Mucosa of stomach (tissue), 1 donor: ENCODE data around the gene ST6GALNAC4.

Experiments used
- H3K27me3 ChIP-seq: one replicate; pipeline ENCODE4 v1.7.0; 2013; ENCODE audit warnings: mild to moderate bottlenecking, low read length; ENCODE audit not compliant: control insufficient read depth, insufficient read depth
- H3K36me3 ChIP-seq: one replicate; pipeline ENCODE4 v1.7.0; 2013; ENCODE audit warnings: low read length; ENCODE audit not compliant: control insufficient read depth, insufficient read depth
- H3K4me1 ChIP-seq: one replicate; pipeline ENCODE4 v1.7.0; 2013; ENCODE audit warnings: mild to moderate bottlenecking, low read length; ENCODE audit not compliant: control insufficient read depth, insufficient read depth
- H3K4me3 ChIP-seq: one replicate; pipeline ENCODE4 v1.7.0; 2013; ENCODE audit warnings: low read length
- H3K9ac ChIP-seq: one replicate; pipeline ENCODE4 v1.7.0; 2013; ENCODE audit warnings: mild to moderate bottlenecking, low read length, moderate library complexity
- H3K9me3 ChIP-seq: one replicate; pipeline ENCODE4 v1.7.0; 2013; ENCODE audit warnings: mild to moderate bottlenecking, low read length, moderate library complexity; ENCODE audit not compliant: control insufficient read depth
- donor health status: Pancreatic carcinoma.

ST6GALNAC4 gene

DNA sequence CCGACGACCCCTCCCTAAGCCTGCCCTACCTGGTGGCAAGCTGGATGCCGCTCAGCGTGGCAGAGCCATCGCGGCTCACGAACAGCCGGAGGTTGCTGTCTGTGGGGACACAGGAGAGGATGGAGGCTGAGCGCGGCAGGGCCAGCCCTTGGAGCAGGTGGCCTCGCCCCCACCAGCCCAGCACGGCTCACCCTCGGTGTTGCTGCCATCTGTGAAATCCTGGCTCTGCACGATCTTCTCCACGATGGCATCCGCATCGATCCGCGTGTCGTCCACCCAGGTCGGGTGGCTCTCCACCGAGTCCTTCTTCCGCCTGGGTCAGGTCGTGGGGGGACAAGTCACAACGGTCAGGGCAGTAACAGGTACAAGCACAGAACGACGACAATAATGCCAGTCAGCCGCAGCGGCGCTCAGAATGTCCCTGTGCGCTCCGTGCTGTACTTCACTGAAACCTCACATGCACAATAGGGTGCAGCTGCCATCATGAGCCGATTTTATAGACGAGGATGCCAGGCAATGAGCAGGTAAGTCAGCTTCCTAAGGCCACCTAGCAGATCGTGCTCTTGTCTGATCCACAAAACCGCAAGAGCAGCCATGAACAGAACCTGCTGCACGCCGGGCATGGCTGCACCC is 27.9 kb upstream of the ST6GALNAC4 start:
- no peaks in the 10 kb centered on the region for H3K9me3 ChIP-seq
- peaks cover 6% of the 10 kb centered on the region for H3K4me1 ChIP-seq
- H3K9ac ChIP-seq: no peak overlapping the region
- no peak overlapping the region for H3K4me3 ChIP-seq
- peaks cover 42% of the 10 kb centered on the region for H3K36me3 ChIP-seq
- H3K27me3 ChIP-seq: no peaks in the 10 kb centered on the region

DNA sequence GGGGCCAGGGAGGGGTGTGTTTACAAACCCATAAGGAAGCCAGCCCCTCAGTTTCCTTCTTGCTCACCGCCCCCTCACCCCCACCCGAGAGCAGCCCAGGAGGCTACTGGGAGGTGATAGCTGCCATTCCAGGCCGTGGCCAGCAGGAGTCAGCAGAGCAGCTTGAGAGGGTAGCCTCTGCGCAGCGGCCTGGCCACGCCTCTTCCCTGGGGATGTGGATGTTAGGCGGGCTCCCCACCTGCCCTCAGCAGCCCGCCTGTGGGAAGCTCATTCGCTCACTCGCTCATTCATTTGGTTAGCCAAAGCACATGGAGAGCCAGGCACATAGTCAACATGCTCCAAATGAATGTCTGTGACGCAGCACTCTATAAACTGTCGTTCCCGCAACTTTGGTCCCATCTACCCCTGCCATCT is 26.9 kb upstream of the ST6GALNAC4 start:
- no peak overlapping the region for H3K4me3 ChIP-seq
- H3K27me3 ChIP-seq: no peaks in the 10 kb centered on the region
- H3K9ac ChIP-seq: no peak overlapping the region
- H3K9me3 ChIP-seq: no peaks in the 10 kb centered on the region
- H3K4me1 ChIP-seq: peaks cover 6% of the 10 kb centered on the region
- peaks cover 42% of the 10 kb centered on the region for H3K36me3 ChIP-seq

DNA sequence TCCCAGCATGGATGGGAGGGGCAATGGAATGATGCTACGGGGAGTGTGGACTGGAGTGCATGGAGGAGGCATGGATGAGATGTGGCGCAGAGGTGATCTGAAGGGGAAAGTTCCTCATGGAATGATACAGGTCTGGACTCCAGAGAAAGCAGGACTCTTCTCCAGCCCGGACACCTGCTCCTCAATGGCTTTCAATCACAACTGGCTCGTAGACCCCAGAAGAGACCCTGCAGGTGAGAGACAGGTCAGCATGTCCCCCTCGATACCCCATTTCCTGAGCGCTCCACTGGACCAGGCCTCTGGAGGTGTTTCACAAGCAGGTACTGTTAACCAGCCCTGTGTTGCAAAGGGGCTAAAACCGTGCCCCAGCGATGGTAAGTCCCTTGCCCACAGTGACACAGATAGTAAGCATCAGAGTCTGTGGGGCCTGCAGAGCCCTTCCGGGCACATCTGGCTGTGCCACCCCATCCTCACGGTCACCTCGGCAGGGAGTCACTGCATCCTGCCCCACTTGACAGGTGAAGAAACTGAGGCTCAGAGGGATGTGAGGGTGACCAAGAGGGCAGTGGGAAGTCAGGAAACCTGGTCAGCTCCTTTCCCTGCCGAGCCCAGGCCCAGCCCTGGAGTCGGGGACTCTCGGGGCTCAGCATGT is 26.3 kb upstream of the ST6GALNAC4 start:
- no peak overlapping the region for H3K4me3 ChIP-seq
- H3K9me3 ChIP-seq: no peaks in the 10 kb centered on the region
- H3K4me1 ChIP-seq: peaks cover 6% of the 10 kb centered on the region
- H3K27me3 ChIP-seq: no peaks in the 10 kb centered on the region
- peaks cover 36% of the 10 kb centered on the region for H3K36me3 ChIP-seq
- no peak overlapping the region for H3K9ac ChIP-seq

DNA sequence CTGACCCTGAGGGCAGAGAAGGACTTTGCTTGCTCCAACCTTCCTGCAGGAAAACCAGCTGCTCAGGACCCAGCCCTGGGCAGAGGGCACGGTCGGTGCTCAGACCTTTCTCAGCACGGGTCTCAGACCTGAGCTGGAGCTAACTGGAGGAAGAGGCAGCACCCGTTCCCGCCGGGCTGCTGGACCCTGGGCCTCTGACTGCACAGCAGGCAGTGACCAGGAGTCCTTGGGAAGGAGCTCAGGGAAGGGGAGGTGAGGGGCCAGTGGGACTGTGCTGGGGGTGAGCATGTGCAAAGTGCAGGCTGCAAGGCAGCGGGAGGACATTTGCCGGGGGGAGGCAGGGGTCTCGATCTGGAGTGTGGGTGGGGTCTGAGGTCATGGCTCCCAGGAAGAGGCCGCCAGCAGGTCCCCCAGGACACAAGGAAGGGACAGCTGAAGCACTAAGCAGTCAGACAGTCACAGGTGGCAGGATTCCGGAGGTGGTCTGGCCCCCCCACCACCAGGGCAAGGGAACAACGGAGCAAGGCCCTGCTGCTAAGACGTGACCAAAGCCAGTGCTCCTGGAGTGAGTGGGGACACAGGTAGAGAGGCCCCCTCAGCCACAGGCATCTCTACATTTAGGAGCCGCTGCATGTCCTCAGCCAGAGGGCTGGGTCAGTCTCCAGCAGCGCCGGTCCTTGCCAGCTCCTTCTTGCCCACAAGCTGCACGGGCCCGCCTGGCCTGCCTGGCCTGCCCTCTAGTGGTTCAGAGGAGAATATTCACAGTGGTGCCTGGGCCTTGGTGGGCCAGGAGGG is 25.6 kb upstream of the ST6GALNAC4 start:
- no peaks in the 10 kb centered on the region for H3K9me3 ChIP-seq
- no peaks in the 10 kb centered on the region for H3K27me3 ChIP-seq
- H3K4me1 ChIP-seq: peaks cover 6% of the 10 kb centered on the region
- no peak overlapping the region for H3K9ac ChIP-seq
- peaks cover 31% of the 10 kb centered on the region for H3K36me3 ChIP-seq
- no peak overlapping the region for H3K4me3 ChIP-seq

DNA sequence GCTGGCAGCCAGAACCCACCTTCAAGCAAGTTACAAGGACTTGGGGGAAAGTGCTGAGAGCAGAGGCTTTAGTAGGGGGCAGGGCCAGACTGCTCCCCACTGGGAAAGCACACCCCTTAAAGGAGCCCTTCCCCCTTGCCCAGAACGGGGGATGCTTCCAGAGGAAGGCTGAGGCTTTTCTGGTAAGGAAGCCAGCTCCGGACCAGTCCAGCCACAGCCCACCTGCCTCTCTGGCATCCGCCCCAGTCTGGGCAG is 25.0 kb upstream of the ST6GALNAC4 start:
- no peaks in the 10 kb centered on the region for H3K9me3 ChIP-seq
- no peak overlapping the region for H3K9ac ChIP-seq
- no peak overlapping the region for H3K4me3 ChIP-seq
- H3K27me3 ChIP-seq: no peaks in the 10 kb centered on the region
- peaks cover 29% of the 10 kb centered on the region for H3K36me3 ChIP-seq
- peaks cover 10% of the 10 kb centered on the region for H3K4me1 ChIP-seq

DNA sequence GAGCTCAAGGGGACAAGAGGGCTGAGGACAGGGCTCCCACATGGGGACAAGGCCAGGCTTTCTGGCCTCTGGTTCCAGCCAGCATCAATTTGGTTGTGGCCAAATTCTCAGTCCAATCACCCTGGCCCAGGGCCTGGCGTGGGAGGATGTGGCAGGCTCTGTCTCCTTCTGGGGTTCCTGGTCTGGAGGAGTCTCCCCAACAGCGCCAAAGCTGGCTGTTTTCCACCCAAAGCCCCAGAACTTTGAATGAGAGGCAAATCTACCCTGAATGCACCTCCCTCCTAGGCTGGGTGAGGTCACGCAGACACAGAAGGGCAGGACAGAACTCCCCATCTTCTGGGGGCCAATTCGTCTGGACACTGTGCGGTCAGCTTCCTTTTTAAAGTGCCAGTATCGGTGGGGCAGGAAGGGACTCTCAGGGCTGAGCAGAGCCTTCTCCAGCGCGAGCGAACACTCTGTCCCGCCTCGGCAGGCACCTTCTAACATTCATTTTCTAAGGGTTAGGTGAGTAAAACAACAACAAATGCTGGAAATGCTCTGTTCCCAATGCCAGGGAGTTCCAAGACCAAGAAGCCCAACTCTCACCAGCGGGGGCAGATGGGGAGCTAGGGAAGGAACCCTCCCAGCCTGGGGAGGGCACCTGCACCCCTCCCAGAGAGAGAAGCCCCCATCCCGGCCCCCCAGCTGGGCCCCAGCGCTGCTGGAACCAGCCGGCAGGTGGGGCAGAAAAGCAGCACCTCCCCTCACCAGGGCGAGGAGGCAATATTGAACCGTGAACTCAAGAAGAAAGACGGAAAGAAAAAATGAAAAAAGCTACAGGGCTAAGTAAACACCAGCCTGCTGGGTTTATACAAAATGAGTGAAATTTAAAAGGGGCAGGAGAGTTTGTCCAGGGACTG is 24.5 kb upstream of the ST6GALNAC4 start:
- Histone ChIP-seq H3K4me1 (peaks cover 14% of the 10 kb centered on the region), H3K36me3 (peaks cover 29% of the 10 kb centered on the region), H3K9ac (no peak overlapping the region), H3K9me3 (no peaks in the 10 kb centered on the region), H3K4me3 (no peak overlapping the region), H3K27me3 (no peaks in the 10 kb centered on the region)

DNA sequence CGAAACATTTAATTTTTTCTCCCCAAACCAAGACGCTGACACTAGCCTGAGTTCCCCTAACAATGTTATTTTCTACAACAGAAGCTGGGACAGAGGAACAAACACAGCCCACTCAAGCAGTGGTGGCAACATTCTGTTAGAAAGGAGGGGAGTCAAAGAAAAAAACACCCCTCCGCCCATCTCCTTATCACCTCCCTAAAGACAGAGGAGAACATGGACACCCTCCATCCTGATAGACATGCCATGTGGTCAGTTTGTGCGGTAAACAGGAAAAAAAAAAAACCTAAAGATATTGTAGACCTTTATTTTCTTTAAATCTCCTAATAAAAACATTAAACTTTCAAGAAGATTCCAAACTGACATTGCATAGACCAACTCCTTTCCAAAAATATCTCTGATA is 23.8 kb upstream of the ST6GALNAC4 start:
- H3K4me1 ChIP-seq: peaks cover 19% of the 10 kb centered on the region
- no peaks in the 10 kb centered on the region for H3K9me3 ChIP-seq
- H3K36me3 ChIP-seq: peaks cover 29% of the 10 kb centered on the region
- H3K9ac ChIP-seq: no peak overlapping the region
- H3K27me3 ChIP-seq: no peaks in the 10 kb centered on the region
- no peak overlapping the region for H3K4me3 ChIP-seq

DNA sequence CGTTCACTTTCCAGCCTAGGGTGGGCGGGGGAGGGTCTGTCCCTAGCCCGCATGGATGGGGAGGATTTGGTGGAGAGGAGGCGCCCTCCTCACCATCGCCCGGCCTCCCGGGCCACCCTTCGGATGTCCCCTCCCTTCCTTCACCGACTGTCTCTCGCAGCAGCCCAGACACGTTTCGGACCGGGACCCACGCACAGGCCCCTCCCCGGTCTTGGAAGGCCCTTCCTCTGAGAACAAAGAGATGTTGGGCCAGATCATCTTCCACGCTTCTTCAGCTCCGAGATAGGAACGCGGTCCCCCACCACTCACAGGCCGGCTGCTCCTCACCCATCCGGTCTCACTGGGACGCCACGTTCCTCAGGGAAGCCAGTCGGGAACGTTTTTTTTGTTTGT is 21.5 kb upstream of the ST6GALNAC4 start:
- Histone ChIP-seq H3K4me3 (peak overlapping the region; percentile 89), H3K36me3 (peaks cover 11% of the 10 kb centered on the region), H3K9me3 (no peaks in the 10 kb centered on the region), H3K27me3 (no peaks in the 10 kb centered on the region), H3K9ac (peak overlapping the region; percentile 69), H3K4me1 (peaks cover 19% of the 10 kb centered on the region)

DNA sequence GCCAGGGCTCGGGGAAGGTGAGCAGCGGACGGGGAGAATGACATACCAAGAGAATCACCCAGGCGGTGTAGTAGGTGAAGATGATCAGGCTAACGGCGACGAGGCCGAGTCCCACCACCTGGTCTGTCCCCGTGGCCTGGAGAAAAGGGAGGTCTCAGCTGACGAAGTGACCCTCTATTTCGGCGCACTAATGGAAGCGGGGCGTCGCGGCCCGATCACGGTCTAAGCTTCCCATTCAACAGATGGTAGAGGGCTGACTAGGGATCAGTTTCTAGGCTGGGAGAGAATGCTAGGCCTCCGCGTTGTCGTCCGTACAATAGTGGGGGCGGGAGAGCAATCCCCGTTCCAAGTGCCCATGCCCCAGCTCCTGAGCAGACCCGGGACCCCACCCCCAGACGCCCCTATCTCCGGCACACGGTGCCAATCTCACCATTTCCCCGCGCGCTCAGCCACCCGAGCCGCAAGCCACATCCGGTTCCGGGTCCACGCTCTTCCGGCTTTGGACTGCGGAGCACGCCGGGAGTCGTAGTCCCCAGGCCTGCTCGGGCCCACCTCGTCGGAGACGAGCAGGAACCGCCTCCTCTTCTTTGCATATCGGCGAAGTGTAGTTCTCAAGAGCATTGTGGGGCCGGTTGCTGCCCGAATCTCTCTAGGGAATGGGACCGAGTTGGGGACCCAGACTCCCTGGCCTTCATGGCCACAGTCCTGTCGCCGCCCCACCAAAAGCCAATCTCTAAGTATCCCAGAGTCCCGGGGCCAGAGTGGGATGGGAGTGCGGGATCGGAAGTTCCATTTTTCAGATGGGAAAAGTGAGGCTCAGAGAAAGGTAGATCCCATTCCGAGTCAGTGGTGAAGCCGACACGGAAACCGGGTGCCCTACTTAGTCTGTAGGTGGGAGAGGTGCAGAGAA is 20.8 kb upstream of the ST6GALNAC4 start, which contains the start of gene DPM2:
TSS of gene DPM2 (minus strand) at position 467 of the 910 bp plus-strand sequence. CDS start at position 433, 34 bp downstream.
- peaks cover 11% of the 10 kb centered on the region for H3K36me3 ChIP-seq
- peaks cover 19% of the 10 kb centered on the region for H3K4me1 ChIP-seq
- H3K9me3 ChIP-seq: no peaks in the 10 kb centered on the region
- H3K27me3 ChIP-seq: no peaks in the 10 kb centered on the region
- peak within 1 kb of the TSS; percentile 89 for H3K4me3 ChIP-seq
- H3K9ac ChIP-seq: peak within 1 kb of the TSS; percentile 69

DNA sequence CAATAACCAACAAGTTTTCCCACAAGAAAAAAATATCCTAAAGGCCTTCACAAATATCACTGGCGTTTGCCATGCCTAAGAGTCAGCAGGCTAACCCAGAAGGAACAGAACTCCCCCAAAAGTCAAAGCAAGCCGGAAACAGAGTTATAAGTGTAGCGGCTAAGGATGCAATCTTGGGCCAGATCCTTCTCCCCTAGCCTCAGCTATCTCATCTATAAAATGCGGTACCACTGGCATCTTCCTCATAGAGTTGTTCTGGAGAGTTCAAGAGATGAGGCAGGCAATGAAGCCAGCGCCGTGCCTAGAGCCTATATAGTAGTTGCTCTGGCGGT is 20.2 kb upstream of the ST6GALNAC4 start:
- Histone ChIP-seq H3K36me3 (peaks cover 8% of the 10 kb centered on the region), H3K27me3 (no peaks in the 10 kb centered on the region), H3K4me3 (peak overlapping the region; percentile 89), H3K4me1 (peaks cover 19% of the 10 kb centered on the region), H3K9me3 (no peaks in the 10 kb centered on the region), H3K9ac (peak overlapping the region; percentile 69)

DNA sequence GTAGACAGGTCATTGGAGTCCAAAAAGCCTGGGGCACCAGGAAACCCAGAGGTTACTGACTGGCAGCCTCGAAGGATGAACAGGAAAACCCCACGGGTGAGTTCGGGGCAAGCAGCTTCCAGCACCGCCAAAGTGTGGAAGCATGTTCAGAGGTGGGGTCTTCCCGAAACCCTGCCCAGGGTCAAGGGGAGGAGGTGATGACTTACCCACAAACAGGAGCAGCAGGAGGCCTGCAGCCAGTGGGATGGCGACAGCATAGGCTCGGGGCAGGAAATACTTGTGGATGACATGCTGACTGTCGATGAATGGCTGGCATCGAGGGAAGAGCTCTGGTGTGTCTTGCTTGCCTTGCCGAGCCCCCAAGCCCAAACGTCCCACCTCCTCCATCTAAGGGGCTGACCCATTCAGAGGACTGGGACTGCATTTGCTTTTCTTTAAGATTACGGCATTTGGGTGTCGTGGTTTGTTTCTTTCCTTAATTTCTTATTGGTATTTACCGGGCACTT is 19.6 kb upstream of the ST6GALNAC4 start:
- Histone ChIP-seq H3K27me3 (no peaks in the 10 kb centered on the region), H3K4me3 (no peak overlapping the region), H3K9ac (peak overlapping the region; percentile 69), H3K36me3 (peaks cover 1% of the 10 kb centered on the region), H3K9me3 (no peaks in the 10 kb centered on the region), H3K4me1 (peaks cover 24% of the 10 kb centered on the region)
